Left cardiac atrium (tissue), 4 donors: ENCODE results near the gene RAD51B. TPM values are rescaled to one million over a fixed set of nuclear protein-coding genes. Genes with fewer than 3 reads are reported as not detected.
"Not testable (repeated sequence)": the region's sequence is repeated elsewhere in the genome, so short reads cannot be mapped to it uniquely, and the experiment has no call there.

ENCODE experiments used
- ATAC-seq, 2 donors: fragments of 200-7000 bp; cut with Tn5 transposase; one replicate each; pipeline ENCODE4 v1.9.1; 2020; ENCODE audit warnings: mild to moderate bottlenecking in 2 of 2, moderate library complexity in 2 of 2
- DNase-seq: peaks from one replicate; pipeline ENCODE4 v3.0.0-alpha.2; 2020
- intact Hi-C, 2 donors: fragments of 100-400 bp; cut with DNase I; formaldehyde crosslinking; loops; one replicate each; pipeline versions ENCODE4 v1.14.1 to v1.15.1; 2022 to 2023
- total RNA-seq, 2 donors: library from RNA; stranded (reverse); fragmentation: NEBNext Ultra II Directional; extraction: Animal tissue kit (Norgen Biotek cat#: 25700); gene quantifications; one replicate each; pipeline ENCODE4 v1.2.1, GENCODE V29; 2021
- donor health status: DM: no; HTN: yes; CAD: no.
- donor health status: DM: no; HTN: yes; CAD: no; lungs with severe emphysema.
- donor health status: DM: yes; HTN: yes; CAD: no.
- donor health status: Dilated cardiomyopathy.

RAD51B gene
- total RNA-seq, 2 donors from 2014 or later, result 4.4 to 6.6 TPM

GRCh38 chr14:68424443-68425172, 605.0 kb downstream of the RAD51B start:
- intact Hi-C loops, result no loop called here
- DNase-seq (no peak), ATAC-seq (no peak)

GRCh38 chr14:68426661-68427549, 607.3 kb downstream of the RAD51B start:
- ATAC-seq (no peak), DNase-seq (no peak)
- intact Hi-C loops, result no loop called here

DNA sequence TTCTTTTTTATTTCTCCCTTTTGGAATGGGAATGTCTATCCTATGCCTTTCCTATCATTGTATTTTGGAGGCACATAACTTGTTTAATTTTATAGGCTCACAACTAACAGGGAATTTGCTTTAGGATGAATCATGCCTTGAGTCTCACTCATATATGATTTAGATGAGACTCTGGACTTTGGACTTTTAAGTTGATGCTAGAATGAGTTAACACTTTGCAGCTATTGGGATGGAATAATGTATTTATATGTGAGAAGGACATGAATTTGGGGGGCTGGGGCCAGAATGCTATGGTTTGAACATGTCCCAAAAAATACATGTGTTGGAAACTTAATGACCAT, 607.9 kb downstream of the RAD51B start:
- ATAC-seq (no peak), DNase-seq (no peak)
- intact Hi-C loops, result no loop called here

- DNase-seq, intact Hi-C loops, ATAC-seq: not testable (repeated sequence)
These were observed 609.3 kb downstream of the RAD51B start for GRCh38 chr14:68428900-68429299.

- ATAC-seq, intact Hi-C loops, DNase-seq: not testable (repeated sequence)
These were observed 614.6 kb downstream of the RAD51B start for GRCh38 chr14:68434173-68434572.

GRCh38 chr14:68435631-68436030, 616.1 kb downstream of the RAD51B start:
- intact Hi-C loops, DNase-seq, ATAC-seq: not testable (repeated sequence)

GRCh38 chr14:68439676-68440075, 620.1 kb downstream of the RAD51B start:
- intact Hi-C loops, result no loop called here
- DNase-seq, result no peak
- no peak for ATAC-seq

- intact Hi-C loops, result no loop called here
- DNase-seq, result no peak
- ATAC-seq, result no peak
These were observed 621.2 kb downstream of the RAD51B start for GRCh38 chr14:68440820-68441219.

- ATAC-seq (no peak), DNase-seq (no peak)
- intact Hi-C loops, result no loop called here
These were observed 622.0 kb downstream of the RAD51B start for GRCh38 chr14:68441542-68441941.

- DNase-seq (no peak), ATAC-seq (peak in 1 of 2 donors; percentile 31)
- intact Hi-C loops, result no loop called here
These were observed 623.5 kb downstream of the RAD51B start for GRCh38 chr14:68442828-68443629.

DNA sequence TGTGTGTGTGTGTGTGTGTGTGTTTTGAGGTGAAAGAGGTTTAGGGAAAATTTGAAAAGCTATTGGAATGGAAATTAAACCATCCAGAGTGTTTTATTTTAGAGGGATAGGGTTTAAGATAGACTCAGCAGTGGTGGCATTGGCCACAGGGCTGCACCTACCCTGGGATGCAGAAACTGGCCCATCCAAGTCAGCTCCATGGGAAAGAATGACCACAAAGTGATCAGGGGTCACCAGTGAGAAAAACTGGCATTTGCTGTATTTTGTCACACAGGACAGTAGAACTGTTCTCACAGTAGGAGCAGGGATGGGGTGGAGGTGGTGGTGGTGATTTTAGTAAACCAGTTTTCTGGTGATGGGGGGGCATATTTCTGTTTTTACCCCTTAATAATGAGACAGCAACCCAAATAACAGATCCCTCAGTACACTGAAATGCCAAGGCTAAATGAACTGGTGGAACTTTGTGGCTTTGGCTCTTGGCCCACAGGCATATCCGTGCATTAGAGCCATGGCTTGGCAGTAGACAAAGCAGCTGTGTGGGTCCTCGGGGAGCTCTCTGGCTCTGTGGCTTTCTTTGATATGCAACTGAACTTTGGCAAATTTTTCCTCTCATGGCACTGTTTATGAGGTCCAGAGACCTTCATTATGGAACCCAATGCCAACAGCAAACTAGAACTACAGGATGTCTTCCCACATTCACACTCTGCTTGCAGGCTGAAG, 625.0 kb downstream of the RAD51B start:
- DNase-seq, result peak; percentile 38
- peak; percentile 52 to 87 for ATAC-seq
- intact Hi-C loops, result no loop called here

DNA sequence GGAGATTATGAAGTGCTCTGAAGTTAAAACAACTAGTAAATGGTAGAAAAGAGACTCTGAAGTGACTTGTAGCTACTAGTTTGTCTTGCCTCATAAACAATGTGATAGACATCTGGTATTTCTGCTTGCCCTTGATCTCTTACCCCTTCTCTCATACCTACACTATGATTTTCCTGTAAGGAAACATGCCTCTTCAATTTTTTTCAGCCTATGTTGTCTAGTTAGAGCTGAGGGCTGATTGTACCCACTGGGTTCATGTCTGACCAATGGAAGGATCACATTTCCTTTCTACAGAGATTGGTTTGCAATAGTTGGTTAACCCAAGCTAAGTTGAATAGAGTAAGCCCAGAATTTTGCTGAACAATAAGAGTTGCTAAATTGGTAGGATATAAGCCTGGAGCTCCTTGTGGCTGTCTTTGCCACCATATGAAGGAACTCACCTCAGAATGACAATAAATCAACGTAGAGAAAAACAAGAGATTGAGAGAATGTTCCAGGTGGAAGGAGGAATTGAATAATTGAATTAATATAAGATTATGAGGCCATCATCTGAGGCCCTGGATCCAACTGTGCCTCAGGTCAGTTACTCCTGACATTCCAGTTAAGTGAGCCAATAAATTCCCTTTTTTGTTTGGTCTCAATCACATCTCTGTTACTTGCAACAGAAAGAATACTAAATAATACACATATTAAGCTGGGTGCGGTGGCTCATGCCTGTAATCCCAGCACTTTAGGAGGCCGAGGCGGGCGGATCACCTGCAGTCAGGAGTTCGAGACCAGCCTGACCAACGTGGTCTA, 626.9 kb downstream of the RAD51B start:
- ATAC-seq, result no peak
- no peak for DNase-seq
- intact Hi-C loops, result no loop called here

- intact Hi-C loops, result no loop called here
- no peak for DNase-seq
- no peak for ATAC-seq
These were observed 628.1 kb downstream of the RAD51B start for GRCh38 chr14:68447581-68448251.

- DNase-seq (no peak), ATAC-seq (no peak)
- intact Hi-C loops, result no loop called here
These were observed 628.8 kb downstream of the RAD51B start for GRCh38 chr14:68448252-68448902.

GRCh38 chr14:68449561-68450181, 630.1 kb downstream of the RAD51B start:
- DNase-seq (no peak), ATAC-seq (no peak)
- intact Hi-C loops, result no loop called here

DNA sequence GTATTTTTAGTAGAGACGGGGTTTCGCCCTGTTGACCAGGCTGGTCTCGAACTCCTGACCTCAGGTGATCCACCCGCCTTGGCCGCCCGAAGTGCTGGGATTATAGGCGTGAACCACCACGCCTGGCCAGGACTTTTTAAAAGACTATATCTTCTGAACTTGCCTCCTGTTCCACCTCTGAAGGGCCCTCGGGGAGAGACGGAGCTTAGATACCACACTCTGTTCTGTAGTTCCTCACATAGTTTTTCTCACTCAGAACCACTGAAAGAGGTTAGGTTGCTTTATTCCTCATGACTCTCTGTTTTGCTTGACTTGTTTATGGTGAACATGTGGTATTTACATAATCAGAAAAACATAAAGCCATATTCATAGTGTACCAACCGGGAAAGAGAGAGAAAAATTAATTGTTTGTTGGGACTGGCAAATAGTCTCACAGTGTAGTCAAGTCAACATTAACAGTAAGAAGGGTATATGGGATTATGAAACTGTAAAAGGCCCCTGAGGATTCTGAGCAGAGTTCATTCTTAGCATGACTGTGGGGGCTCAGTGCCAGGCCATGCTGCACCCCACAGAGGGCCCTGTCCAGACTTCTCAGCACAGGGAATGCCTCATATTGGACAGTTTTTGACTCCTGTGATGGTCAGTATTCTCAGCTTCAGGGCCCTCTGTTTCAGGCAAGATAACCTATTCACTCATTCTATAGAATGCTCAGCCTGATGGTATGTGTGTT, 631.0 kb downstream of the RAD51B start:
- no peak for DNase-seq
- peak; percentile 15 to 48 for ATAC-seq
- intact Hi-C loops, result no loop called here
